Lung microvascular endothelial cell (primary cell): ENCODE results near the gene SMARCD3. TPM values are rescaled to one million over a fixed set of nuclear protein-coding genes. Genes with fewer than 3 reads are reported as not detected.

Experiments
- DNase-seq, 2 donors: peaks; one replicate each; pipeline versions ENCODE4 v3.0.0 to v3.0.0-alpha.2; 2010; ENCODE audit warnings: low read depth in 2 of 2
- total RNA-seq: library from RNA; depleted of rRNA; stranded (reverse); fragments of >200 nt; gene quantifications from 2 replicates; pipeline ENCODE4 v1.2.1, GENCODE V29; 2014

SMARCD3 gene
- total RNA-seq, 1 donor from 2014 or later = 0.79 TPM

DNA sequence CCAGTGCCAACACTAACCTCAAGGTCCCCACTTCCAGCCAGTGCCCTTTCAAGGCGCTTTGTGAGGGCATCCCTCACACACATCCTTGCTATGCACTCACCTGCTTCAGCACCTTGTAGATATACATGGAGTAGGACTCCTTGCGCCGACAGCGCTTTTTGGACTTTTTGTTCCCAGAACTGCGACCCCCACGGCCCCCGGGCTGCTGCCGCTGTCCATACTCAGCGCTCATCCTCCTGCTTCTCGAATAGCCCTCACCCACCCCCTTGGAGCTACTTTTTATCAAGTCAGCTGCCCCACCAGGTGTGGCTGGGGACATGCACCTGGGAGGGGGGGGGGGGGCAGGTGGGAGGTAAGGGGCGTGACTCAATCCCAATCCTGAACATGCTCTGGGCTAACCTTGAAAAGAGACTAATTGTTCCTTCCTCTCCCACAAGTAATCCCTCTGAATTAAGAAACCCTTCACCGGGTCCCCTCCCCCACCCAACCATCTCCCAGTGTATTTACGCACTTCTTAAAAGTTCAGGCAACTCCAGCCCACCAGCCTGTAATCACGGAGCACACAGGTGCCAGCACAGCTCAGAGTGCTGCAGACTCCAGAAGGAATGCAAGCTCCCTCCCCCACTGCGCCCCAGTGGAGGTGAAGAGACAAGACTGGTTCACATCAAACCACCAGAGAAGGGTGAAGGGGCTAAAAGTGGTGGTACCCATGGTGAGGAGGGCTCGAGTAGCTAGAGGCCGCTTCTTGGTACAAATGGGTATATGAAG is 38.2 kb downstream of the SMARCD3 start, which contains the start of gene H2BK1:
TSS of gene H2BK1 (minus strand) at position 402 of the 768 bp plus-strand sequence. CDS start at position 232, 170 bp downstream.
- no peak for DNase-seq

DNA sequence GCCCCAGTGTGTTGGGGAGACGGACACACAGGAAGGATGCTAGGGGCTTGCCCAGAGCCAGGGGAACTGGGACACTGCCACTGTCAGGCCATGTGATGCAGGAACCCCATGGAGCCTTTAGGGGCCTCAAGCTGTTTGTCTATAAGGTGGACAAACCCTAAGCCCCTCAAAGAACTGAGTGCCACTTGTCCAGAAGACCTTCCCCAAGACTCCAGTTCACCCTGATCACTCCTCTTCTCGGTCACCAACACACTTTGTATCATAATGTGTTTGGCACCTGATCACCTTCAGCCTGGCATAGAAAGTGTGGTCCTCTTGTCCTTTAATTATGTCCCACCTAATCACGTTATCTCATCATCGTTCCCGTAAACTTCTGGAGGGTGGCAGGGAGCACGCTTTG is 38.9 kb downstream of the SMARCD3 start:
- DNase-seq = no peak

DNA sequence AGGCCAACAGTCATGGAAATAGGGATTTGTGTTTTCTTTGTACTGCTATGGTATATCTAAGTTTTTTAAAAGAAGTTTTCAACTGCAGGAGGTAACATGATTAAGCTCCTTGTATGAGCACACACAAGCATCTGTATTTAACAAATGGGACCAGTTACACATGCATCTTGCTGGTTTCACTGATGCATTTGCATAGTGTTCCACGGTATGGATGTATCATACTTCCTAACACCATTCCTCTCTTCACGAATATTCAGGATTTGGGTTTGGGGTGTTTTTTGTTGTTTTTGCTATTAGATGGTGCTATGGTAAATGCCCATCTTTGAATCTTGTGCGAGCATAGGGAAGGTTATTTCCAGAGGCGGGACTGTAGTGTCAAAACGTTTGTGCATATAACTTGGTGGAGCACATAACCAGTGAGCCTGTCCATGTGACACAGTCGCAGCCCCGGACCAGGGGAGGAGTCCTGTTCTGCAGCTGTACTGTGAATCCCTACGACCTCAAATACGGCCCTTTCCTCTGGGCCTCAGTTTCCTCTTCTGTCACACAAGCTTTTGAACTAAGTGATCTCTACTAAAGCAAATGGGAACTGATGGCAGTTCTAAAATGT is 40.1 kb downstream of the SMARCD3 start:
- no peak for DNase-seq

DNA sequence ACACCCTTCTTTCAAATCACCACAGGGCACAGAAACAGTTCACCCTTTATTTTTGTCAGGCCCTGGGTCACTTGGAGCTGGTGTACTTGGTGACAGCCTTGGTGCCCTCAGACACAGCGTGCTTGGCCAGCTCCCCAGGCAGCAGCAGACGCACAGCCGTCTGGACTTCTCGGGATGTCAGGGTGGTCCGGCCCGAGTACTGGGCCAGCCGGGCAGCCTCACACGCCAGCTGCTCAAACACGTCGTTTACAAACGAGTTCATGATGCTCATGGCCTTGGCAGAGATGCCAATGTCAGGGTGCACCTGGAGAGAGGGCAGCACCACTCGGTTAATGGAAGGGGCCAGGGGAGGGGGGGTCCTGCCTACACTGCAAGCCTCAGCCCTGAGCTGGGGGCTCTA is 40.7 kb downstream of the SMARCD3 start:
- no peak for DNase-seq

DNA sequence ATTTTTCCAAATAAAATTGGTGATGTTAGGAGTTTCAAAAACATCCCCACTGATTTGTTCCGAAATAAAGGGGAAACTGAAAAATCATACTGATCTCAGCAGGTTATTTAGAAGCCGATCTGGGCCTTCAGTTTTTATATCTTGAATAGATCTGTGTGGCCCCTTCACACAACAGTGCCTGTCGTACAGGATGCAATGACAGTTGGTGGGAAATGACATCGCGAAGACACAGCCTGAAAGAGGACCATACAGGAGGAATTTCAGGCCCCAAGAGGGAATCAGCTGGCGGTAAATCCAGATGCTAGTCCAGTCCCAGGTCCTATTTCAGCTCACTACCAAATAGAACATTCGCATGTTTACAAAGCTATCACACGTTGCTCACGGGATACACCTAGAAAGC is 41.2 kb downstream of the SMARCD3 start:
- DNase-seq = no peak

DNA sequence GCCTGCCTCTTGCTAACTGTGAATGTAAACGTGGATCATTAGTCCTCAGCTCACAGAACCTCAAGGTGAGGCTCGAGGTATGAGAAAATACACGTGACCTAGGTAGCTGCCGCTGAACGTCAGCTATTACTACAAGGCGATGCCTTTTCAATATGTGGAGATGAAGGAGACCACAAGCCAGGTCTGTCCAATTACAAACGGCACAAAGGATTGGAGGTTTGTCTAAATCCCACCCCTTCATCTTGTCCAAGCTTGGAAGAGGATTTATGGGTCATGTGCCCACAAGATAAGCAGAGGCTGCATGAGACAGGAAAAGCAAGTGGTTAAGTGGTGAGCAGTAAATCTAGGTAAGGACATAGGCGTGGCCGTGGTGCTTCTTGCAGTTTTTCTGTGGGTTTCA is 41.6 kb downstream of the SMARCD3 start:
- DNase-seq = no peak

DNA sequence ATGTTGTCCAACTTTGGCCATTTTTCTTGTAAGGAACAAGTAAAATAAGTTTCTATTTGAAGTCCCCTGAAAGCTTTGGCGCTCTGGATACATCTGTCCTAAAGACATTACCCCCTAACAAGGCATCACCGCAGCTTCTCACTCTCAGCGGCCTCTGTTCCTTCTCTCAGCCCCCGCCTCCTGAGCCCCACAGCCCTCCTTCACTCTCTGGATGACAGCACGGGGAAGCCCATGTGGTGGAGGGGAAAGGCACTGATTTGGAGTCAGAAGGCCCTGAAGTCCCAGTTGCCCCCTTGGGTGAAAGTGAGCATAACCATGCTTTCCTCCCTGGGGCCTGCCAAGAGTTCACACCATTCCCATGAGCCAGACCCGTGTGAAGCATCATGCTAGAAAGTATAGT is 42.8 kb downstream of the SMARCD3 start:
- DNase-seq = no peak

DNA sequence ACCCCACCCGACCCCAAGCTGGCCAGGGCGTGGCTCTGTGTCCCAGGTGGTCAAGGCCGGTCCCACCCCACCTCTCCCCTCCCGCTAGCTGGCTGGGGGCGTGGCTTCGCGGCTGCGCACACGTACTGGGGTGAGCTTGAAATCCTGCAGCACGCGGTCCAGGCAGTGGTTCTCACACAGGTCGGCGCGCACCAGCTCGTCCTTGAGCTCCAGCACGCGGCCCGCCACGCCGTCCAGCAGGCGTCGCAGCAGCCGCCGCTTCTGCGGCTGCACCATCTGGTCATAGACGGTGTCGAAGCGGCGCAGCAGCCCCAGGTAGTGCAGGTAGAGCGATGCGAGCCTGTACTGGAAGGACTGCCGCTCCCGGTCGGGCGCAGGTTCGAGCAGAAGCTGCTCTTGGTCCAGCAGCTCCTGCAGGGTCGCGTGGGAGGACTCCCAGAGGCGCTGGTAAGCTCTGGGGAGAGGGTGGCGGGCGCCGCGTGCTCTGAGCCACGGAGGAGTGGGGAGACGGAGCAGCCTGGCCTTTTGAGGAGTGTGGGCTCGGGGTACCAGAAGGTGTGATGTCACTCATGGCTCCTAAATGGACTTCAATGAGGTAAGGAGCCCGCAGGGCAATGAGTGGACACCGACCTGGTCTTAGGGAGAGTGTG is 44.0 kb downstream of the SMARCD3 start:
- peak in 1 of 2 donors; percentile 18 for DNase-seq

DNA sequence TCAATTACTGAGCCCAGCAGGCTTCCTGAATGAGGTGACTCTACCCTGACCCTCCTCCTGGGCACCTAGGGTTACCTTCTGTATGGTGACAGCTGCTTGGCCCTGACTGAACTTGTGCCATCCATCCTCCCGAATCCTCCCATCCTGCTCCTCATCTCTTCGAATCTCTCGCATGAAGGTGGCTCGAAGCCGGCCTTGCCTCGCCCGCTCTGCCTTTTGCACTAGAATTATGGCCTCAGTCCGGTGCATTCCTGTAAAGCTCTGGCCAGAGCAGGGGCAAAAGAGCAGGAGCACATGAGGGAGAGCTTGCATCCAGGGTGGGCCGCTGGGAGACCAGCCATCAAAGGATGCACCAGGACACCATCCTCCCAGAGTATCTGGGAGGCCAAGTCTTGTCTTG is 45.7 kb downstream of the SMARCD3 start:
- DNase-seq = no peak

DNA sequence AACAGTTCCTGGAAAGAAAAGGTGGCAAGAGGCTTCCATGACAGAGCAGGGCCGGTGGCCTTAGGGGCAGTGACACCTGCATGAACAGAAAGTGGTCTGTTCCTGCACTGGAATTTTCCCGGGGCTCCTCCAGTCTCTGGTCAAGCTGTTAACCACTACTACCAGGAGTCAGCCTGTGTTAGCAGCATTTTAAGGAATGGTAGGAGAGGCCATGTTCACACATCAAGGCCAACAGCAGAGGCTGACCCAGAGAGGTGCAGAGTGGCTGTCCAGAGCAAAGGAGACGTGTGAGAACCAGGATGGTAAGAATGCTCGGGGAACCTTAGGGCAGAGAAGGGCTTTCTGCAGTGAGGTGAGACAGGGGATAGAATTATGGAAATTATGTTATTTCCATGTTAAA is 46.7 kb downstream of the SMARCD3 start:
- DNase-seq = no peak

DNA sequence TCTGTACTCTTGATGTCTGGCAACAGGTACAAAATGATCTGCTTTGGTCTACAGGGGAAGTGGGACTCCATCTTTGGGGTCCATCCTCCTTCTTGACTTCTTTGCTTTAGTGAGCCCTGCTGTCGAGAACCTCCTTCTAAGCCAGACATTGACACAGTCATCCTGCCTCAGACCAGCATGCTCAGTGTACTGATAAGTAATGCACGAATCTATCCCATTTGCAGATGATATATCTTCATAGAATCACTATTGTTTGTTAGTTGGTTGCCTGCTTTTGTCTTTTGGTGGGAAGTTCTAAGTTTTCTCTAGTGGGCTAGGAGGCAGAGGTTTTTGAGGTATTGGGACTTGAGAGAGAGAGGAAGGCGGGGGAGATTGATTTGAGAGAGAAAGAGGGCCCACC is 47.1 kb downstream of the SMARCD3 start:
- DNase-seq = no peak

DNA sequence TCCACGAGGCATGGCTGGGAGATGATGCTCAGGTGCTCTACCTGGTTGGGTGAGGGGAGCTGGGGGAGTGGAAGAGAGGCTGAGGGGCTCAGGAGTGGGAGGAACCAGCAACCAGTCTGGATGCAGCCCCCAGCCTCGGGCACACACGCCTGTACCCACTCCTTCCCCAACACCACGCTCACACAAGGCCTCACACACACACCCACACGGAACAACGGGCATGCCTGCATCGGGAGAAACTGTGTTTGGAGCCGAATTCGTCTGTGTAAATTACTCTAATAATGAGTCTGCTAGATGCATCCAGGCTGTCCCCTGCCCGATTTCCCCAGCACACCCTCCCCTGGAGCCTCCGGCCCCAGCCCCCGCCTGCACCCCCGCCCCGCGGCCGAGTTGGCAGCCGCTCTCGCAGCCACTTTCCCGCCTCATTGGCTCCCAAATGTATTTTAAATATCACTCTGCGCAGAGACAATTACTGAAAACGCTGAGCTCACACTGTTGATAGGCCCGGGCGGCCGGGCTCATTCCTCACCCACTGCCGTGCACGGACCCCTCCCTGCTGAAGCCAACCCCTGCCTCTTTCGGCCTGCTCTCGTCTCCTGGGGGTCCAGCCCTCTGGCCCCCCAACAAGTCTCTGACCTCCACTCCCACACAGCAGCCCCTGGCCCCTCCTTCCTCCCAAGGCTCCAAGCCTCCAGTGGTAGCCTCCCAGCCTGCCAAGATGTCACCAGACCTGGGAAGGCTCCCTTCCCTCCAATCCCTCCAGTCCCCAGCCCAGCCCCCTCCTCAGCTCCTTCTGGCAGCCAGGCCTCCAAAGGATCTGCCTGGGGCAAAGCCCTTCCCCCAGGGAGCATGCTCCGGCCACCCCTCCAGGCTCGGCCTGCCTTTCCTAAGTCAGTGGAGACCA is 49.3 kb downstream of the SMARCD3 start:
- no peak for DNase-seq

DNA sequence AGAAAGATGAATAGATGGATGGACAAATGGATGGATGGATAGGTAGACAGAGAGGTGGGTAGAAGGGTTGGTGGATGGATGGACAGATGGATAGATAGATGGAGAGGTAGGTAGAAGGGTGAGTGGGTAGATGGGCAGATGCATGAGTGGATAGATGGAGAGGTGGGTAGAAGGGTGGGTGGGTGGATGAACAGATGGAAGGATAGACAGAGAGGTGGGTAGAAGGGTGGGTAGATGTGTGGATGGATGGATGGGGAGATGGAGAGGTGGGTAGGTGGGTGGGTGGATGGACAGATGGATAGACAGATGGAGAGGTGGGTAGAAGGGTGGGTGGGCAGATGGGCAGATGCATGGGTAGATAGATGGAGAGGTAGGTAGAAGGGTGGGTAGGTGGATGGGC is 50.6 kb downstream of the SMARCD3 start:
- no peak for DNase-seq

DNA sequence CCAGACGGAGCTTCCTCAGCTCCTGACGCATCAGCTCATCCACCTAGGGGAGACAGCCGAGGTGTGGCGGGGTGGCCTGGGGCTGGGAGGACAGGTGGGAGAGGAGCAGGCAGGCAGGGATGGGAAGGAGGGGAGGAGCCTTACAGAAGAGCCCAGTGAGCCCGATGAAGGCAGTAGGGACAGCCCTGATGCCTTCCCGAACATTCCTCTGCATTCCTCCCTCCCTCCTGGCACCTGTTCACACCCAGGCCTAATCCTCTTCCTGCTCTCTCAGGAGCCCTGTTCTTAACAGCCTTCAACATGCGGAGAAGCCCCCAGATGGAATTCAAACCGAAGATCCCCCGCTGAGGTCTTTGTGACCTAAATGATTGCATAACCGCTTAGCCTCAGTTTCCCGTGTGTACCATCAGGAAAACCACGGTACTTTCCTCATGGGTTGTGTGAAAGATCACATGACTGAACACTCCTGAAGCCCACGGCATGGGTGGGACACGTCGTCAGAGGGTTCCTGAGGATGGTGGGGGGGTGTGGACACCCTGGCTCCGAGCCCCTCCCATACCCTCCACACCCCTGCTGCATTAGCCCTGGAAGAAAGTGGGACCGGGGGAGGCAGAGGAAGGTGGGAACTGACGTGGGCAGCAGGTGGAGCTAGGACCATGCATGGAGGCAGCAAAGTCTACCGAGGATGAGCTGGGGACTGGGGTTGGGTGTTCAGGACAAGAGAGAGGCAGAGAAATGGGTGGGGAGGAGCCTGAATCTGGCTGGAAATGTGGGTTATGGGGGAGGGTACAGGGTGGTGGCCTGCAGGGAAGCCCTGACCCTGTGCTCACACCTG is 52.7 kb downstream of the SMARCD3 start:
- no peak for DNase-seq

DNA sequence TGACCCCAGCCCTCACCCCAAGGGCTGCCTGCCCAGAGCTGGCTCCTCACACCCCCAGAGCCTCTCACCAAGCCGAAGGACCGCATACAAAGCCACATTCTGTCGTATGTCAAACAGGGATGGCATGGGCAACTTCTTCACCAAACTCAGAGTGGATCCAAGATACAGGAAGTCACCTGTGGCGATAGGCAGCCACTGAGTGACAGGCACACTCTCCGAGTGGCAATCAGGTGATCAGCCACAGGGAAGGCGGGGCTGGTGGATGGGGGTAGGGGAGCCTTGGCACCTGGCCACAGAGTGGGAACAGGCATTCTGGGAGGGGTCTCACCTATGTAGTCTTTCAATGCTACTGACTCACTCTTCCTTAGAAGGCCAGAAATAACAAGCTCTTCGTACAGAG is 54.3 kb downstream of the SMARCD3 start:
- no peak for DNase-seq

DNA sequence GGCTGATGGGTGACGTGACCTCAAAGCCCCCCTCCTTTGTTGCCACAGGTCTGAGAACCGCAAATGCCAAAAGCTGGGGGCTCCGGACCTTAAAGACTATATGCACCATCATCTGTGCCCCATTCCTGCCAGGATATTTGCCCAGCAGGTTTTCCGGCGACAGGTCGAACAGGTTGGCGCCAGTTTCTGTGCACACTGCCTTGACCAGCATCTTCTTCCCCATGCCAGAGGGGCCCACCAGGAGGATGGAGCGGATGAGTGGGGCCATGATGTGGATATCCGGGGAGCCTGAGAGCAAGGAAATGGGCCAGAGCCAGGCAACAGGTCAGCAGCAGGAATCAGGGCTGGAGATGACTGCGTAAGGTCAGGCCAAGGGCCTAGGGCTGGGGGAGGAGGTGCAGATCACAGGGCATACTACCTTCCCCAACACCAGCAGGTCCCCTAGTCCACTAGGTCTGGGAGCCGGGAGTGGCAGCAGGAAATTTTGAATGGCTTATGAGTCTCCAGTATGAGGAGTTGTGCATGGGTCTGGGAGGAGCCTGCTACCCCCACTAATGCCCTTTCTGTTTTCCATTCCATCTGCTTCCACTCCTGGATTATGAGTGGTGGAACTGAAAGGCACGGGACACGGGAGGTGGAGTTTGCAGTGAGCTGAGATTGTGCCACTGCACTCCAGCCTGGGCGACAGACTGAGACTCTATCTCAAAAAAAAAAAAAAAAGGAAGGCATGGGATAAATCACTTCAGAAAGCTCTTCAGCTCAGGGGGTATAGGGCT is 55.1 kb downstream of the SMARCD3 start:
- no peak for DNase-seq

DNA sequence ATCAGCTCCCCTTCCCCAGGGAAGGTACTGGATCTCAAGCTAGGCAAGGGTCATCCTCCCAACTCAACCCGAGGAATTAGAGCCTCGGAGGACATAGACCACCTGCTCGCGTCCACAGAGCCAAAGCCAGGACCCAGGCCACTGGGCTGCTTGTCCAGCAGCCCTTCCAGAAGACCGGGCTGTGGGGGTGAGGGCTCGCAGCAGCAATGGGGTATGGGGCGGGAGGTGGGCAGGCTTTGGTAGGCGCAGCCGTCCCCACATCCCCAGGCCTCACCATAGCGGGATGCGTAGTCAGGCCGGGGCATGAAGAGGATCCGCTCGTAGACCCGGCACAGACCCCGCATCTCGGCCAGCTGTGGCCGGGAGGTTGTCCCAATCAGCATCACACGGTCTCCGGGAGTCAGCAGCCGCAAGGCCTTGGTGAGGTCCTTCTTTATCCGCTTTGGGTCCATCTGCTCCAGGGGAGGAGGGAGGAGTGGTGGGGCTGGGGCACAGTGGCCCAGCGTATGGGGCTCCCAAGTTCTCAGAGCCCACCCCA is 56.4 kb downstream of the SMARCD3 start:
- no peak for DNase-seq

DNA sequence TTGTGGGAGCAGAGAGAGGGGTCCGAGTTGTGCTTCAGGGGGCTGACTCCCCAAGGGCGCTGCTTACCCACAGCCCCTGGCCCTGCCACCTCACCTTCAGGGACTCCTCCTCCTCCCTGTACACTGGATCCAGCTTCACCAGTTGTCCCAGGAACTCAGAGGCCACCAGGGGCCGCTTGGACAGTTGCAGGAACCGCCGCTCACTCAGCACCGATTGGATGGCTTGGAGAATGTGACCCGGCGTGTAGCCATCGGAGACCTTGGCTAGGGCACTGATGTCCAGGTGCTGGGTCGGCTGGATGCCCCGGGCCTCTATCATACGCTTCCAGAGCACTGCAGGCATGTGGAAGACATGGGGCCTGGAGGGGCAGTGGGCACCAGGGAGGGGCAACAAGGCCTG is 57.0 kb downstream of the SMARCD3 start:
- DNase-seq = peak in 1 of 2 donors; percentile 11

DNA sequence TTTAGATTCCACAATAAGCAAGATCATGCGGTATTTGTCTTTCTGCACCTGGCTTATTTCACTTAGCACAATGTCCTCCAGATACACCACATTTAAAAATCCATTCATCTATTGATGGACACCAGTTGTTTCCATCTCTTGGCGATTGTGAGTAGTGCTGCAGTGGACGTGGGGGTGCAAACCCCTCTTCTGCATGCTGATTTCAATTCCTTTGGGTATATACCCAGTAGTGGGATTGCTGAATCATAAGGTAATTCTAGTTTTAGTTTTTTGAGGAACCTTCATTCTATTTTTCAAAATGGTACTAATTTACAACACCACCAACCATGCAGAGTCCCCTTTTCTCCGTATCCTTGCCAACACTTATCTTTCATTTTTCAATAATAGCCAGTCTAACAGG is 59.5 kb downstream of the SMARCD3 start:
- no peak for DNase-seq
